ENCODE results near the gene RPS6KC1.

Gene RPS6KC1

DNA sequence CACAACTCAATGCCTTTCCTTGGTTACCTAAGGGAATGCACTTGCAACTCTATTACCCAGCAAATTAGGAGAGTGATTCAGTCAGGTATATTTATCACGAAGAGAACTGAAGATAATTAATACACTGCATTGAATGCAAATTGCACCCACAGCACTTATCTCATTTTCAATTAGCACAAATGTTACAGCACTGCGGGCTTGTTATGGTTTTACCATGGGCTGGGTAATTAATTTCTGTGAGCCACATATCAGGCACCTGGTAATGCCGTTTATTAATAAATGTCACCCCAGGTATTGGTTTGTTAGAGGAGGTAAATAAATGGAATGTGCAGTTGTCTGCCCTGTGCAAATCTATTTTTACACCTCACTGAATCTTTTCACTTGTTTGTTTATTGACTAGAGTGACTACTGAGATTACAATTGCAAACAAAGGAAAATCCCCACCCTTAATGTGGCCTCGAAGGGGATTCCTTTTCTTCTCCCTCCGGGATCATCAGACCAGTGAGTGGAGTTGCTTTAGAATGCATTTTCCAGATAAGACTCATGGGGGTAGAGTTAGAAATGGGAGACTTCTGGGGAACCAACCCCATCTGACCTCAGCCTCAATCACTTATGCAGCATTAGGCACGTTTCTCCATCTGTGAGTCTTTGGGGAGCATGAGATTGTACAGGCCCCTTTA lies 269.3 kb downstream of the RPS6KC1 start:
- TF ChIP-seq, protein P1, sequence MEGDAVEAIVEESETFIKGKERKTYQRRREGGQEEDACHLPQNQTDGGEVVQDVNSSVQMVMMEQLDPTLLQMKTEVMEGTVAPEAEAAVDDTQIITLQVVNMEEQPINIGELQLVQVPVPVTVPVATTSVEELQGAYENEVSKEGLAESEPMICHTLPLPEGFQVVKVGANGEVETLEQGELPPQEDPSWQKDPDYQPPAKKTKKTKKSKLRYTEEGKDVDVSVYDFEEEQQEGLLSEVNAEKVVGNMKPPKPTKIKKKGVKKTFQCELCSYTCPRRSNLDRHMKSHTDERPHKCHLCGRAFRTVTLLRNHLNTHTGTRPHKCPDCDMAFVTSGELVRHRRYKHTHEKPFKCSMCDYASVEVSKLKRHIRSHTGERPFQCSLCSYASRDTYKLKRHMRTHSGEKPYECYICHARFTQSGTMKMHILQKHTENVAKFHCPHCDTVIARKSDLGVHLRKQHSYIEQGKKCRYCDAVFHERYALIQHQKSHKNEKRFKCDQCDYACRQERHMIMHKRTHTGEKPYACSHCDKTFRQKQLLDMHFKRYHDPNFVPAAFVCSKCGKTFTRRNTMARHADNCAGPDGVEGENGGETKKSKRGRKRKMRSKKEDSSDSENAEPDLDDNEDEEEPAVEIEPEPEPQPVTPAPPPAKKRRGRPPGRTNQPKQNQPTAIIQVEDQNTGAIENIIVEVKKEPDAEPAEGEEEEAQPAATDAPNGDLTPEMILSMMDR (IDR thresholded peaks at IDR 0.05): no peak
